ENCODE data around the gene DHX35. TPM values are rescaled to one million over a fixed set of nuclear protein-coding genes. Genes with fewer than 3 reads are reported as not detected.

Gene DHX35
- total and polyA plus RNA-seq, 2 of the 13 experiments (the other 11 are each of a cell fraction or from before 2014, with no cell fraction given): 25.8 to 28.7 TPM

GRCh38 chr20:39070484-39071231 lies 108.5 kb downstream of the DHX35 start (continued):
- TF ChIP-seq ZNF33B (CRISPR knock-in tag; IDR thresholded peaks at IDR 0.05): no peak
- TF ChIP-seq ZNF816 (CRISPR knock-in tag; IDR thresholded peaks at IDR 0.05; ENCODE audit: borderline replicate concordance): no peak
- TF ChIP-seq SOX5 (CRISPR knock-in tag; IDR thresholded peaks at IDR 0.05; ENCODE audit: borderline replicate concordance): peak; percentile 86
- peak; percentile 12 for TF ChIP-seq TEAD3 (CRISPR knock-in tag; optimal IDR thresholded peaks at IDR 0.05; ENCODE audit: borderline replicate concordance)
- TF ChIP-seq PATZ1 (CRISPR knock-in tag; IDR thresholded peaks at IDR 0.05): no peak
- no peak for TF ChIP-seq FOXP1 (IDR thresholded peaks at IDR 0.05)
- TF ChIP-seq FOXP1 (CRISPR knock-in tag; IDR thresholded peaks at IDR 0.05): peak; percentile 60; the same call in 1 of the 2 replicates
- peak; percentile 28; the same call in 1 of the 2 replicates for TF ChIP-seq ARID4A (CRISPR knock-in tag; IDR thresholded peaks at IDR 0.05; ENCODE audit: borderline replicate concordance)
- TF ChIP-seq ELF3 (CRISPR knock-in tag; IDR thresholded peaks at IDR 0.05): peak; percentile 65; the same call in 1 of the 2 replicates
- TF ChIP-seq ZNF572 (CRISPR knock-in tag; IDR thresholded peaks at IDR 0.05): no peak
- TF ChIP-seq ZNF605 (CRISPR knock-in tag; IDR thresholded peaks at IDR 0.05): 0 out of 2 replicates have a peak, but pooled peaks have one; percentile 36
- no peak for TF ChIP-seq ZNF549 (CRISPR knock-in tag; IDR thresholded peaks at IDR 0.05)
- TF ChIP-seq SP2 (CRISPR knock-in tag; IDR thresholded peaks at IDR 0.05): no peak
- TF ChIP-seq ZNF264 (CRISPR knock-in tag; IDR thresholded peaks at IDR 0.05): 0 out of 2 replicates have a peak, but pooled peaks have one; percentile 19
- no peak for TF ChIP-seq ZNF768 (CRISPR knock-in tag; IDR thresholded peaks at IDR 0.05)
- no peak for TF ChIP-seq RBAK (CRISPR knock-in tag; IDR thresholded peaks at IDR 0.05)
- TF ChIP-seq ZNF646 (CRISPR knock-in tag; IDR thresholded peaks at IDR 0.05): 0 out of 2 replicates have a peak, but pooled peaks have one; percentile 19
- TF ChIP-seq CC2D1A (CRISPR knock-in tag; IDR thresholded peaks at IDR 0.05): no peak

Measured in HepG2 (cell line).